GM19397 (cell line): Measurements from ENCODE around the gene ZC3H13.

Experiments used
- ATAC-seq: cut with Tn5 transposase; IDR thresholded peaks from one replicate; pipeline ENCODE4 v1.9.1; 2021; ENCODE audit warnings: mild to moderate bottlenecking, moderate library complexity; ENCODE audit not compliant: unreplicated experiment

Gene ZC3H13

GRCh38 chr13:46052319-46053161 is at the start of gene ZC3H13:
Gene ZC3H13, minus strand, starts transcription at chr13:46052746. Its CDS starts 7,239 bp downstream, at chr13:46045507.
- ATAC-seq: peak; percentile 100

- ATAC-seq: no peak
Observed at GRCh38 chr13:46102255-46102605, 49.7 kb upstream of the ZC3H13 start.

- no peak for ATAC-seq
Observed at GRCh38 chr13:46101484-46102254, 49.1 kb upstream of the ZC3H13 start.

- no peak for ATAC-seq
Observed at GRCh38 chr13:46101002-46101401, 48.5 kb upstream of the ZC3H13 start.

- ATAC-seq: no peak
Observed at GRCh38 chr13:46100191-46100815, 47.8 kb upstream of the ZC3H13 start.

- ATAC-seq: no peak
Observed at GRCh38 chr13:46097663-46098062, 45.1 kb upstream of the ZC3H13 start.

- ATAC-seq: no peak
Observed at GRCh38 chr13:46097015-46097414, 44.5 kb upstream of the ZC3H13 start.

- no peak for ATAC-seq
Observed at GRCh38 chr13:46094478-46094877, 41.9 kb upstream of the ZC3H13 start.

- no peak for ATAC-seq
Observed at GRCh38 chr13:46088821-46089562, 36.4 kb upstream of the ZC3H13 start.

GRCh38 chr13:46087481-46087880 is 34.9 kb upstream of the ZC3H13 start:
- no peak for ATAC-seq

GRCh38 chr13:46086985-46087384 is 34.4 kb upstream of the ZC3H13 start:
- no peak for ATAC-seq

GRCh38 chr13:46086421-46086922 is 33.9 kb upstream of the ZC3H13 start:
- ATAC-seq: no peak

GRCh38 chr13:46085737-46086136 is 33.2 kb upstream of the ZC3H13 start:
- no peak for ATAC-seq

GRCh38 chr13:46082324-46082723 is 29.8 kb upstream of the ZC3H13 start:
- no peak for ATAC-seq

- ATAC-seq: no peak
Observed at GRCh38 chr13:46079770-46080169, 27.2 kb upstream of the ZC3H13 start.

- ATAC-seq: no peak
Observed at GRCh38 chr13:46077265-46077664, 24.7 kb upstream of the ZC3H13 start.

GRCh38 chr13:46076827-46077226 is 24.3 kb upstream of the ZC3H13 start:
- no peak for ATAC-seq

- ATAC-seq: no peak
Observed at GRCh38 chr13:46075811-46076210, 23.3 kb upstream of the ZC3H13 start.

GRCh38 chr13:46071590-46072249 is 19.2 kb upstream of the ZC3H13 start:
- ATAC-seq: no peak

GRCh38 chr13:46063292-46063691 is 10.7 kb upstream of the ZC3H13 start:
- no peak for ATAC-seq
